Measurements from ENCODE around the gene SEC22A.

GRCh38 chr3:123261666-123262065 is 59.9 kb downstream of the SEC22A start:
- TF ChIP-seq CTCF (IDR thresholded peaks at IDR 0.05) (no peak), POLR2AphosphoS5 (IDR thresholded peaks at IDR 0.05) (no peak), POLR2A (IDR thresholded peaks at IDR 0.05) (no peak)

All from prostate gland (tissue), 2 donors.